Non-pigmented ciliary epithelial cell (primary cell): ENCODE measurements around the gene RNF26.
A peak's percentile ranks its signal among the peaks of the same experiment; 100 is the strongest.
"Not testable (repeated sequence)": the region's sequence is repeated elsewhere in the genome, so short reads cannot be mapped to it uniquely, and the experiment has no call there.

Source experiments
- DNase-seq: peaks from one replicate; pipeline ENCODE4 v3.0.0-alpha.2; 2010; ENCODE audit warnings: low read depth

Gene RNF26

DNA sequence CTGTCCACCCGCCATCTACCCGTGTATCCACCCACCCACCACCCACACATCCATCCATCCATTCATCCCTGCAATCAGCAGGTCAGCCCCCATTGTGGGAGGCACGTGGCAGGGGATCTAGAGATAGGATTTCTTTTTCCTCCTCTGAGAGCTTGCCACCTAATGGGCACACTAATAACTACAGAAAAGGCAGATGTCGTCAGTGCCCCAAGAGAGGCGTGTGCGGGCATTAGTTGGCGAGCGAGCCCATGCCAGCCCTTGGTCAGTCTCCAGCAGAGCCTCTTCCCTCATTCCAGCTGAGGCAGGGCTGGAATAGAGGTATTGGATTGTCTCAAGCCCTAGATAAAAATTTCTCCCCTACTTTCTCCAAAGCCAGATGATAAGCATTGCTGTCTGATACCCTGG, 37.5 kb downstream of the RNF26 start:
- no peak for DNase-seq

DNA sequence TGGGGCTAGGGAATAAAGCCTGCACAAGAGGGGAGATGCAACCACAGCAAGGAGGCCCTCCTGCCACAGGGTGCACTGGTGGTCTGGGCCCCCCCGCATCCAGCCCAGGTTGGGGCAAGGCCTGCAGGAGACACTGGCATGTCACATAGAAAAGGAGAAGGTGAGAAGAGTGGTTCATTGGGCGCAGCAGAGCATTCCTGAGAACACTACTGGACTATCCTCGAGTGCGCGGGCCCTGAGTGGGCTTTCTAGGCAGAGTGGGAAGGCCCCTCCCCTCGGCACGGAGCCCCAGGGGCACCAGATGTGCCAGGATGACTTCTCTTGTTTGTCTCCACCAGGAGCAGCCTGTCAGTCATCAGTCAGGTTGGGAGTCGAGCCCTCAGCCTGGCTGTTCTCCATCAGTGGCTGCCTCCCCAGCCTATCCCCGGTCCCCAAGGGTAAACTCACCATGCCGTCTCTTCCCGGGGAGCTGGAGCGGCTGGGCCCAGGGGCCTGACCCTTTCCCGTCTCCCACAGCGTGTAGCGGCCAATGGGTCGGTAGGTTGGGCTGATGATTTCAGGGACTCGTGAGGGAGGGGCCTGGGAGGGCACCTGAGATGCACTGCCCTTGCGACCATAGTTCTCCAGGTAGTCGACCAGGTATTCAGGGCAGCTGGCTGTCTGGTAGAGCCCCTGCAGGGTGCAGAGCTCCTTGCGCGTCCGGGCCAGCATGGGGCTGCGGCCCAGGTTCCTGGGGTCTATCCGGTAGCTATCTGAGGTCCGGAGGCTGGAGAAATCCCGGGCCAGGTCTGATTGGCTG, 38.1 kb downstream of the RNF26 start:
- no peak for DNase-seq

DNA sequence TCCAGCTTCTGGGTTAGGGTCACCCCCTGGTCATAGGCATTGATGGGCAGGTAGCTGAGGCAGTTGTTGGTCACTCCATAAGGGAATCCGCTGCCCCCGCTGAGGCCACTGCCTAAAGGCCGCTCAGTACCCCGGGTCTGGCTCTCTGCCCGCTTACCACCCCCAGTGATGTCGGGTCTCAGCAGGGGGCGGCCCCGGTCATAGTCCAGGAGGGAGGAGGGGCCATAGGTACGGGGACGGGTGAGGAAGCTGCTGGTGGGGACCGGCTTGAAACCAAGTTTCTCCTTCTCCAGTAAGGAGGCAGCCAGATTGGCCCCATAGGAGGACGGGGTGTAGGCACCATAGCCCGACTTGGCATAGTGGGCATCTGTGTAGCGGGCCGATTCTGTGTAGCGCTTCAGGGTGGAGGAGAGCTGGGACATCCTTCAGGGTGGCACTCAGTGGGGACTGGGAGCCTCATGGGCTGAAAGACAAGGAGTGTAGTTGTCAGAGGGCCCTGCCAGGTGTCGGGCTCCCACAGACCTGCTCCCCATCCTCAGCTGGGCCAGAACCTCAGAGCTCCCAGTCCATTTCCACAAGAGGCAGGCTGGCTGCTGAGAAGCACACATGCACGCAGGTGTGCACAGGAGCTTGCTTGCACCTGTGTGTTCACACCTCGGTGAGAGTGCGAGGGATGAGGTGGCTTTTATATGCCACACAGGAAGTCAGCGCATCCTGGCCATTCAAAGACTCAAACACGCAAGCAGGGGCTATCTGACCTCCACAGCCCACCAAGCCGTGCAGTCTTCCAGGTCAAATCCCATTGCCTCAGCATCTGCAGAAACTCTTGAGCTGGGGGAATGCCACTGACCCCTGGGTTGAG, 39.0 kb downstream of the RNF26 start:
- no peak for DNase-seq

DNA sequence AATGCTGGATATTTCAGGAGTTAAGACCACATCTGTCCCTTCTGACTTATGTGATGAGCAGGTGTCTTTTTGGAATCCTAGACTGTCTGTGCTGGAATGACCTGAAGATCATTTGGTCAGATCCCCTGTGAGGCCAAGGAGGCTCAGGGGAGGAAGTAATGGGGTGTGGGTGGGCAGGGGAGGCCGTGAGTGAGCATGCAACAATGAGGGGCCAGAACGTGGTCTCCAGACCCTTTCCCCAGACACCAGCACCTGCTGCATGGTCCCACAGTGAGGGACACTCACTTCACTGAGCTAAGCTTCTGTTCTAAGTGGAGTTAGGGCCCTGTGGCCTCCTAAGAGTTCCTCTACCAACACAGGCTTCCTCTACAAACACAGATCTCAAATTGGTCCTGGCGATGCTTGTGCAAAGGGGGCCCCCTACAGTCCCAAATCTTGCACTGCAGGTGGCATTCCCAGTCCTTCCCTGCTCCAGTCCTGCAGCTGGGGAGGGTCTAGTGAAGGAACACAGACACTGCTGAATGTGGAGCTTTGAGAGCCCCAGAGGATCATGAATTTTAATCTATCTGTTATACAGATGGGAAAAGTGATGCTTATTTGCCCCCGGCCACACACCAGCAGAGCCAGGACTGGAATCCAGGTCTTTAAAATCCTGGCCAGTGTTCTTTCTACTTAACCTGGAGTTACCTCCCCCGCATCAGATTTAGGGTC, 39.7 kb downstream of the RNF26 start:
- peak; percentile 22 for DNase-seq

DNA sequence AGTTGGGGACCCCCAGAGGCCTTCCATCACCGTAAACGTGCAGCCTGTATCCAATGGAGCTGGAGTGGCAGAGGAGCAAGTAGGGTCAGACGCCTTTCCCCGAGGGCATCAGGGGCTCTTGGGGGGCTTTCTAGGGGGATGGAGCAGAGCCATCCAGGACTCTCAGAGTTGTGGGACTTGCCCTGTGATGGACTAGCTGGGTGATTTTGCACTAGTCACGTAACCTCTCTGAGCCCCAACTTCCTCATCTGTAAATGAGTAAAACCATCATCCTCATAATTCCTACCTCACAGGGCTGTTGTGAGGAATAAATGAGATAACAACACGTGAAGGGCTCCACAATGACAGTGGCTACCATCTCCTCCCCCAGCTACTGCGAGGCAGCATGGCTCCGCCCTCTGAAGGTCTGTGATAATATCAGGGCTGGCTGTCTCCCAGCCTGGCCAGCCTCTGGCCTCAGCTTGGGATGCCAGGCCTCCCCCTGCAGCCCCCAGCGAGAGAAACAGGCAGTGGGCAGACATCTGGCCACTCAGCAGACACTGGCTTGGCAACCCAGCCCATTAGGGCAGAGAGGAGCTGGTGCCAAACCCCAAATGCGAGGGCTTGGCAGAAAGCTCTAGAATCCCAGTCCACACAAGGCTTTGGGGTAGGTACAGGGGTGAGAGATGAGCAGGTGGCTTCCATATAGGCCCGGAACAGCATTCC, 40.5 kb downstream of the RNF26 start:
- DNase-seq = no peak

DNA sequence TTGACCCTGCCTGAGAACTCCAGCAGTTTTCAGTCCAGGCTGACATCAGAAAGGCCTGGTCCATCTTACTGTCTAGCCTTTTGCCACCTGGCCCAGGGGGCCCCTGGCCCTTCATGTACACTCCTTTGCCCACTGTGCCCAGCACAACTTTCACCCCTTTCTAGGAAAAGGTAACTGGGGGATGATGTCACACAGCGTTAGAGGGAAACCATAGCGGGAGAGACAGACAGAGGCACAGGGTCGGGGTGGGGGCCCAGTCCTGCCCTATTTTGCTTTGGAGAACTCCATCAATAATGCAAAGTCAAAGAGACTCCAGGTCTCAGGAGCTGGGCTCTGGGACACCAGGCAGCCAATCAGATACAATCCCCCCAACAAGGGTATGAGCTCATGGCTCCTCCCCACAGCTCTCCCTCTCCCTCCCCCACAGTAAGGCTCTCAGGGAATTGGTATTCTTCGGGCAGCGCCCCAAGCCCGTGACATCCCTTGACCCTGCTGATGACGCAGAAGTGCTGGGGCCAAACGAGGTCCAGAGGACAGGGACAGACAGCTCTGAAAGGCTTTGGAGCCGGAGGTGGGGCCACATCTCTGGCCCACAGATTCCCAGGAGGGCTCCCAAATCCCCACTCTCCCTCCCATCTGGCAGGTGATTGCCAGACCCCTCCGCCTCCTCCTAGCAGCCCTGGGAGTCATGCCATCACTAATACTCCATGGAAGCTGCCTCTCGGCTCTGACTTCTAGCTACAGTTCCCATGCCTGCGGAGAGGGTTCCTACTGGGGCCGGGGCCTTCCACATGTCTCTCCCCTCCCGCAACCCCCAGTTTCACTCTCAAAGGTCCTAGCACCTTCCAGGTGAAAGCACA, 41.2 kb downstream of the RNF26 start:
- no peak for DNase-seq

DNA sequence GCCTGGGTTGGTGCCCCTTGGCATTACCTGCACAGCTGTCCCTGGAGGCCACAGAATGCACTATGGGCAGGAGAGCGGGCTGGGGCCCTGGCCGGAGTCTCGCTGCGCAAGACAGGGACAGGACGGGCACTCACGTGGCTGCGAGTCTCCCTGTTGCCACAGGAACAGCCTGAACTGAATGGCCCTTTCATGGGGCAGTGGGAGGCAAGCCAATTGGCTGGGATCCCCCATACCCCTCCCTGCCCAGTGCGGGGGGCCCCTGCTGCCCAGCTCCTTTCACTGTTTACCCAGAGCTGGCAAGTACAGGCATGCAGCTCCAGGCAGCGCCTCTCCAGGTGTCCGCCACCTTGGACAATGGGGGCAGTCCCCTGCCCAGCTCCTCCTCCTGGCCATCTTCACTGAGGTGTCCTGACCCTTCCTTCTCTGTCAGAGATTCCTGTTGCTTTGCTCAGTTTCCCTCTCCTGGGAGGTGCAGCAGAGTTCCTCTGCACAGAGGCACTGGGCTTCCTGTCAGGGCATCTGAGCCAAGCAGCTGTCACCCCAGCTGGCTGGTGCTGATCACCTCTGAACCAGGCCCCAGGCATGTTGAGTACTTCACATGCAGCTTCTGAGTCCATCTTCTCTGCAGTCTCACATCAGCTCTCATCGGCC, 42.0 kb downstream of the RNF26 start:
- no peak for DNase-seq

DNA sequence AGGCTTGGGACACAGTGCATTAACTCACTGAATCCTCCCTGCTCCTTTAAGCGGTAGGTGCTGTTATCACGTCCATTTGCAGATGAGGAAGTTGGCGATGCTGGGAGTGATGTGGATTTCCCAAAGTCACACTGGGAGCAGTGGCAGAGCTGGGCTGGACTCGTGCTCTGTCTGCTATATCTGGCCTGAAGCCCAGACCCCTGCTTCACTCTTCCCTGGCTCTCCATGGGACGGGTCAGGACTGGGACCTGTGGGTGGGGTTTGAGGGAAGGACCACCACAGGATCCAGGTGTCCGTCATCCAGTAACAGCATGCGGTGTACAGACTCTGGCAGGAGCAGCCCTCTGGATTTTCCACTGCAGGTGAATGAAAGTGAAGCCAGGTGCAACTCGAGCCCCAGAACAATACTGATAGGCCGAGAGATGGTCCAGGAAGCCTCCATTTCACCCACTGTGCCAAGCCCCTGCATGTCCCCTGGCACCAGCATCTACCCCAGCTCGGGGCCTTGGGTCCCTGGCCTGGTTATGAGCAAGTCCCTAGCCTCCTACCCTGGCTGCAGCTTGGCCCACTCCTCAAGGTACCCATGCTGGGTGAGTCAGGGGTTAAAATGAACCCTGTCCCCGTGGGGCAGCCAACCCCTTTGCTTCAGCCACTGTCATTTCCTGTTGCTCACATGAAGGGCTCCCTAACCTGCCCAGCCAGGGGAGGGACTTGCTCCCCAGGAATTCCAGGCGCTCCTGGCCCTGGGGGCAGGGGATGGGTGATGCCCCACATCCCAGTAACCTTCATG, 43.0 kb downstream of the RNF26 start:
- DNase-seq = no peak

DNA sequence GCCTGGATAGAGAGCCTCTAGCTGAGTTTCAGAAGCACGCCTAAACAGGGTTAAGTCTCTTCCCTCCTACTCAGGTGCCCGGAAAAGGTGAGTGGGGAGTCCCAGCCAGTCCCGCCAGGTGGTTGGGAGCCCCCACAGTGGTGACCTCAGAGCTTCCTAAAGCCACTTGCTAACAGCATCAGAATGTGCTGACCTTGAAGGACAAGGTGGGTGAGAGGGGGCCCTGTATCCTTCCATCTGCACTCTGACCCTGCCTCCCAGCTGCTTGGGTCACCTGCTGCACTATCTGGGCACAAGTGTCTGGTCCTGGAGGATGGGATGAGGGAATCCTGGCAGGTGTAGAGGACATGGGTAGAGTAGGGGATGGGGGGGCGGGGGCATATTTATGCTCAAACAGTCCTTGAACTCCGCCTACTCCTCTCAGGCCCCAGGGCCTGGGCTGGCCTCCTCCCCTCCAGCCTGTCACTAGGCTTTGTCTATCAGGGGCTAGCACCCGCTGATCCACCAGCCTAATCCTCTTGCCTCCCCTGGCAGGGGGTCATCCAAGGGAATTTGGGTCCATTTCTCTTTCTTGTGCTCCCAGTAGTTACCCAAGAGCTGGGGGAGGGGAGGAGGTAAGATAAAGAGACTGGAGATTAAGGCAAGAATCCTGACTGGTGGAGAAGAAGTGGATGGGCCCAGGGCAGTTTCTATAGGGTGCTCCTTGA, 43.8 kb downstream of the RNF26 start:
- no peak for DNase-seq

DNA sequence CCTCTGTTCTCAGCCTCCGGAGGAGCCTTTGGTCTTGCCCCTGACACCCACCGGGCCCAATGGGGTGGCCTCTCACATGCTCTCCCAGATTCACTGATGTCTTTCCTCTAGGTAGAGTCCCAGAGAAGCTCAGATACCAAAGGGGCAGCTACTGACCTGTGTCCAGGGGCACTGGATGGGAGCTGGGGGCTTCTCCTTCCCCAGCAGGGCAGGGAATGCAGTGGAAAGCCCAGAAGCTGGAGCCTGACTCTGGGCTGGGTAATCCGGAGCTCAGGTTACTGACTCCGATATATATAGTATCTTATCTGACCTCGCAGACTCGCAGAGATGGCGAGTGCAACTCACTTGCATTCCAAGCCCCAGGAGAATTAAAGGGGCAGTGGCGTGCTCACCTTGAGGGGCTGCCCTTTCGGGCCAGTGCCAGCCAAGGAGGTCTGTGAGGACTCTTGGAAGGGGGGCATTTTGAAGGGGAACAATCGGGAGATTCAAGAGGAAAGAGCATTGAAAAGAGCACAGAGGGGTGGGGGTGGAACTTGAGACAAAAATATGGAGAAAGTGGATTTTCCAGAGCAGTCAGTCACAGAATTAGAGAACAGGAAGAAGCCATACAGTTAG, 44.6 kb downstream of the RNF26 start:
- no peak for DNase-seq

DNA sequence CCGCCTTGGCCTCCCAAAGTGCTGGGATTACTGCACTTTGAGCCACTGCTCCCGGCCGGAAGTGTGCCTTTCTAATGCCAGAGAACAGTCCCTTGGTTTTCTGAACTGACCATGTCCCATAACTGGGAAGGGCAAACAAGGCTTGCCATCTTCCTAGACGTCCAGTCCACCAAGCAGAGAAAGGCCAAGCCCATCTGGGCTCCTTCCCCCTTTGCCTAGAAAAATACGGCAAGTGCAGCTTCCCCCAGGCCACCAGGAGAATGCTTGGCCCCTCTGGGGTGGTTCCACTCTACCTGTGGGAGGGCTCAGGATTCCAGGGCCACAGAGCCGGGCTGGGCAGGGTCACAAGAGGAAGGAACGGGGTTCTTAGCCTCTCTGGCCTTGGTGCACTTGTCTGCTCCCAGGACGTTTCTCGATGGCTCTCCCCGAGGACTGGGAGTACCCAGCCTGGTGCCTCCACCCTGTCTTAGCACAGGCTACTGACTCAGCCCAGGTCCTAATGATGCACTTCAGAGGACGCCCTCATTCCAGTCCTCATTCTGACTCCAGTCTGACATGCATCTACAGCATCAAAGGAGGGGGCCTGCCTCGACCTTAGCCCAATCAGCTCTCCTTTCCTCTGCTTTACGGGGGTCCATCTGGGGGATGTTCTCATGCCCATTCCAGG, 46.0 kb downstream of the RNF26 start:
- no peak for DNase-seq

DNA sequence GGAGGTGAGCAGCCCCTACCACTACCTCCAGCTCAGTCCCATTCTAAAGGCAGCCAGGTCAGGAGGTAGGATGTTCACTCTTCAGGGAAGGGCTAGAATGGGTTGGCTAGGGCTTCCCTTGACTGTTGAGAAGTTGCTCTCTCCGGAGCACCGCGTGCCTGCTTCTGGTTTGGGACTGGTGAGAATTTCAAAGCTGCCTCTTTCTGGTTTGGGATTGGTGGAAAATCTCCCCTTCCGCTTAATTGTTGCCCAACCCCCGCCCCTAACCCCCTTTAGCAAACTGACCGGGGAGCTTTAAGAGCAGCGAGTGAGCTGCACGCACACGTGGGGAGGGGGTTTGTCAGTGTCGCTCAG, 46.5 kb downstream of the RNF26 start:
- no peak for DNase-seq

DNA sequence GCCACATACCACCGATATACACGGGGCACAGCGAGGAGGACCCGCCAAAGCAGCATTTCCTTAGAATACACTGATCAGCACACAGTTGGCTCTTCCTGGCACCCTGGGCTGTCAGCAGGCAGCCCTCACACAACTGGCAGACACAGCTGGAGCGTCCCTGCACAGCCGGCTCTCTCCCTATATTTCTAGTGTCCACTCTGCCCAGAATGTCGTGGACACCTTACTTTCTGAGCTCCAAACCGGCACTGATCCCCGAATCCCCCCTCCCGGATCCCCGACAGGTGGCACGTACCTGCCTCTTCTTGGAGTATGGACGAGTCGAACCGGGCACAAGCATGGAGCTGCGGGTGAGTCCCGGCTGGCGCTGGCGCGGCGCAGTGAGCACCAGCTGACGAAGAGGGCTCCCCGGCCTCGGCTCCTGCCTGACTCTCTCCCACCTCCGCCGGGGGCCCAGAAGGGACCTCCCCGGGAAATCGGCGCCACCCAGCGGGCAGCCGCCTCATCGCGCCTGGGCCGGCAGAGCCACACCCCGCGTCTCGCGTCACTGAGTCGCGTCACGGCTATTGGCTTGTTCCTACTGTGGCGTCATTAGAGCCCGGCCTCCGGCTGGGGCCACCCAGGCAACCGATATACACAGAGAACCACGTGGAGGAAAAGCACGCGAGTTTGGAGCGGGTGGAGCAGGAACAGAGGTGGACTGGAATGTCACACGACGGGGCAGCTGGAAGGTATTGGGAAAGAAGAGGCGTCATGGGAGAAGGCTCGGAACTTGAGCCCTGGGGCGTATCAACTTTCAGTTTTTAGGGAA, 47.1 kb downstream of the RNF26 start, which contains the start of gene USP2:
Gene USP2 (minus strand): TSS at position 510 of the 808 bp plus-strand sequence. CDS start 8,210 bp downstream, outside the sequence.
- peak; percentile 73 for DNase-seq

DNA sequence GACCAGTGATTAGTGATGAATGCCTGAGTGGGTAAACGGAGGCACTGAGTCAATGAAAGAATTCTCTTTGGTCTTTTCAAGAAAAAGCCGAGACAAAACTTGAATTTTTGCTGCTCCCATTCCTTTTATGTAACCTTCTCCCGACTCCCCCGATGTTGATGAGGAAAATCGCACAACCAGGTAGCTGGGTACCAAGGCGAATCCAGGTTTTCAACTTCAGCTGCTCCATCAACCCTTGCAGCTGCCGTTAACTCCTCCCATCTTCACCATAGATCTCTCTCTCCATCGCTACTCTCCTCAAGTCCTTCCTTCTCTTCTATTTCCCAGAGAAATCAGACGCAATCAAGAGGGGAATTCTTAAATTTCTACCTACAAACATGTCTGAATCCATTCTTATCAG, 47.8 kb downstream of the RNF26 start:
- no peak for DNase-seq

DNA sequence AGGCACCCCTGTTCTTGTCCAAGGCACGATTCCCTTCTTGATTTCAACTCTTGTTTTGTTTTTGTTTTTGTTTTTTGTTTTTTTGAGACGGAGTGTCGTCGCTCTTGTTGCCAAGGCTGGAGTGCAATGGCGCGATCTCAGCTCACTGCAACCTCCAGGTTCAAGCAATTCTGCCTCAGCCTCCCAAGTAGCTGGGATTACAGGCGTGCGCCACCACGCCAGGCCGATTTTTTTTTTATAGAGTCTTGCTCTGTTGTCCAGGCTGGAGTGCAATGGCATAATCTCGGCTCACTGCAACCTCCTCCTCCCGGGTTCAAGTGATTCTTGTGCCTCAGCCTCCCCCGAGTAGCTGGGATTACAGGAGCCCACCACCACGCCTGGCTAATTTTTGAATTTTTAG, 48.2 kb downstream of the RNF26 start:
- DNase-seq = not testable (repeated sequence)

DNA sequence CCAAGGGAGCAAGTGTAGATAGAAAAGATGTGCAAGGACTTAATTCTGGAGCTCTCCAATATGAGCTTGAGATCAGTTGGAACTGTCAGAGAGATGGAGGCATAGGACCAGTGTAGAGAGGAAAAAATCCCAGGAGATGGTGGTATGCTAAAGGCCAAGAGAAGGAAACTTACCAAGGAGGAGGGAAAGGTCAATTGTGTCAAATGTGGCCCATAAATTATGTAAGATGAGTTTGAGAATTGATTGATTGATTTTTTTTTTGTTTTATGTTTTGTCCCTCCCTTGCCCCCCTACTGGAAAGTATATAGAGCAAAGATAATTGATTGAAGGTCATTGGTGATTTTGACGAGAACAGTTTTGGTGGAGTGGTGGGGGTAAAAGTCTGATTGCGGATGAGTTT, 50.0 kb downstream of the RNF26 start:
- DNase-seq = no peak
